Activated CD8-positive, alpha-beta memory T cell treated with anti-CD3 and anti-CD28 coated beads for 24 hours (primary cell): ENCODE results near the gene NAXD.
A peak's percentile ranks its signal among the peaks of the same experiment; 100 is the strongest.
"Not testable (repeated sequence)": the region's sequence is repeated elsewhere in the genome, so short reads cannot be mapped to it uniquely, and the experiment has no call there.

ENCODE experiments used
- DNase-seq: peaks from one replicate; pipeline ENCODE4 v3.0.0-alpha.2; 2020

NAXD gene

DNA sequence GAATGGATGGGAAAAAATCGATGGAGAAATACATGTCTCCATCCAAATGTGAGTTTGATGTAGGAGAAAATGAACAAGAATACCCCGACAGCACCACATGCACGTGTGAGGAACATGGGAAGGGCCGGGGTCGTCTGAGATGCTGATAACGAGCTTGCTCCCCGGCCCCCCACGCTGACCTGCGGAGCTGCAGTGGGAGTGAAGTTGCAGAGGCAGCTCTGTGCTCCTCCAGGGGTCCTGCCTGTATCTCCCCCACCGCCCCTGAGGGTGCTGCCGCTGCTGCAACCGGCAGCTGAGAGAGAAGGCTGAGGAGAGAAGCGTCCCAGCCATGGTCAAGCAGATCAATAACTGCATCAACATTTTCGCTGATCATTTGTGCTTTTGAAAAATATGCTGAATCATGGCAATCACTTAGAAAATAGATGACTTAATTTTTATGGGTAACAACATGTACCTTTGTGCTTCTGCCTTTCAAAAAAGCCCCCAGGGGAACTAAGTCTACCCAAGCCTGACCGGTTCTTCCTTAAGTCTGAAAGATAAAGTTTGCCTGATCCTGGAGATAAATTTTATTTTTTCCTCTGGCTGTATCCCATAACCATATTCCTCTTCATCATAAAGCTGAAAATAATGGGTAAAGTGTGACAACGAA is 18.2 kb upstream of the NAXD start:
- DNase-seq, result peak; percentile 49

GRCh38 chr13:110600261-110600819 is 15.0 kb upstream of the NAXD start:
- DNase-seq, result peak; percentile 32

GRCh38 chr13:110600980-110601379 is 14.4 kb upstream of the NAXD start:
- DNase-seq, result peak; percentile 3

DNA sequence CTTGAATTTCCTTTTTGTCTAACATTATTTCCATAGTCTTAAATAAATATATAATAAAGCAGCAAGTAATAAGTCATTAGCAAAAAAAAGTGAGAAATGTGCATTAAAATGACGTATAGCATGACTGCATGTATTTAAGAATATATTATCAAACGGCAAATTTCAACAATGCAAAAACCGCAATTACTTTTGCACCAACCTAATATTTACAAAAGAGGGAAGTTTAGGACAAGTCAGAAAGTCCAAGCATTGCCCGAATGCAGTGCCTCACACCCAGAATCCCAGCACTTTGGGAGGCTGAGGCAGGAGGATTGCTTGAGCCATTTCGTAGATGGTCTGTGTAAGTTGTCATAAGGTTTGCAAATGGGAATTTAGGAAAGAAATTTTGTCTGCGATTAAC is 10.2 kb upstream of the NAXD start:
- no peak for DNase-seq

DNA sequence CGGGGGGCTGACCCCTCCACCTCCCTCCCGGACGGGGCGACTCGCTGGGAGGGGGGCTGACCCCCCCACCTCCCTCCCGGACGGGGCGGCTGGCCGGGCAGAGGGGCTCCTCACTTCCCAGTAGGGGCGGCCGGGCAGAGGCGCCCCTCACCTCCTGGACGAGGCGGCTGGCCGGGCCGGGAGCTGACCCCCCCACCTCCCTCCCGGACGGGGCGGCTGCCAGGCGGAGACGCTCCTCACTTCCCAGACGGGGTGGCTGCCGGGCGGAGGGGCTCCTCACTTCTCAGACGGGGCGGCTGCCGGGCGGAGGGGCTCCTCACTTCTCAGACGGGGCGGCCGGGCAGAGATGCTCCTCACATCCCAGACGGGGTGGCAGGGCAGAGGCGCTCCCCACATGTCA is 9.1 kb upstream of the NAXD start:
- not testable (repeated sequence) for DNase-seq

GRCh38 chr13:110607675-110608224 is 7.6 kb upstream of the NAXD start:
- DNase-seq, result no peak

- DNase-seq, result no peak
Observed at GRCh38 chr13:110610955-110611595, 4.3 kb upstream of the NAXD start.

GRCh38 chr13:110615005-110615321 is 382 bp upstream of the NAXD start:
- no peak for DNase-seq

GRCh38 chr13:110616103-110617101 is 1.1 kb downstream of the NAXD start:
- DNase-seq, result peak; percentile 74

DNA sequence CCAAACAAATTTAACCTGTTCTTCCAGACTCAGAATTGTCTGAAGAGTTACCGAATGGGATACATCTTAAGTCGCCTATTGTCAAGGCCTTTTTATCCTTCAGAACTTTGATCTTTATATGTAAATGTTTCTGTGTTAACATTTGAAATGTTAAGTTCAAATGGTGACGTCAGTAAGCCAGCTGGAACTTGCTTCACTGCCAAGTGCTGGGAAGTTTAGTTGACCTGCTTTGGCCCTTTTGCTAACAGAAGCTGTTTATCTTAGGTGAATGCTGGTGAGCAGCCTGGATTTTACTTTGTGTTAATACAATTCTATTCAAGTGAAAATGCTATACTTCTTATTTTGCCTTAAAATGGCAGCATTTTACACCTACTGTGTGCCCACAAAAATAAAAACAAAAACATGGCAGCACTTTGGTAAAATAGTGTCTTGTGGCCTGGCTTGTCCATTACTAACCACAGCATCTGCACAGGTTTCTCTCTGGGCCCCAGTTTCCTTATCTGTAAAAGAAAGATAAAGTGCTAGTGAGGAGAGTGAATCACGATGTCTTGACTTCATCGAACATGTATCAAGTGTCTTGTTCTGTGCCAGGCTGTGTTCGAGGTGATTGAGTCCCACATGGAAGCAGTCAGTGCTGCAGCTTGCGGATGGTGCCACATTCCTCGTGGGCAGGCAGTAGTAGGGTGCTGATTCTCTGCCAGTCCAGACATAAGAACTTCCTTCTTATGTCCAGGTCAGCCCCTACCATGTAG is 2.2 kb downstream of the NAXD start:
- DNase-seq, result no peak

DNA sequence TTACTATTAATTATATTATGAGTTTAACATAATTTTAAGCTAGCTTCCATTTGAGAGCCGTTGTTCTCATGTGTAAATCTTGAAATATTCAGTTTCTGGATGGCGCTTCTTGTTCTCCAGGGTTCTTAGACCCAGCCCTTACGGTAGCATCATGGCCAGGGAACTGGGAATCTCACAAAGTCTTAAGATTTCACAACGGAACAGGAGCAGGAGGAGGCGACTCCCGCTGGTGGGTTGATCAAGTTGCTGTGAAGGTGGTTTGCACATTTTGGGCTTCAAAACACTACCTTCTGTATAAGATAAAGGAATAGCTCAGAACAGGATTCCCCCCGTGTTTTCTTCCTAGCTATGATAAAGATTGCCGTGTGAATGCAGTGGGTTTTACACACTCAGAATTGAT is 2.8 kb downstream of the NAXD start:
- DNase-seq, result no peak

DNA sequence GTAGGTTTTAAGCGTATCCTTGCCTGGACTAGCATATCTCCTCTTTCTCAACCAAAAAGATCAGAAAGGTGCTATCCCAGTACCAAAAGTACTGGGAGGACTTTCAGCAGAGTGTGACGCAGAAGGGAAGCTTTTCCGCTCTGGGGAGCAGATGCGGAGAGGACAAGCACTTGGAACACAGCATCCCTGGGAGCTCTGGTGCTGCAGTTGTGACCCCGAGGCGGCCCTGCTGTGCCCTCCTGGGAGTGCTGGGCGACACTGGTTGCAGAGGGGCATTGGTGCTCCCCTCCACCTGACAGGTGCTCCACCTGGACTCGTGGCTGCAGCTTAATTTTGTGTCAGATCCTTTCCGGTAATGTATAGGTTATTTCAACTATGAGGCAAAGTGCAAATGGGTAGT is 3.4 kb downstream of the NAXD start:
- no peak for DNase-seq

GRCh38 chr13:110620596-110620995 is 5.3 kb downstream of the NAXD start:
- no peak for DNase-seq

- peak; percentile 35 for DNase-seq
Observed at GRCh38 chr13:110624766-110625756, 9.7 kb downstream of the NAXD start.

DNA sequence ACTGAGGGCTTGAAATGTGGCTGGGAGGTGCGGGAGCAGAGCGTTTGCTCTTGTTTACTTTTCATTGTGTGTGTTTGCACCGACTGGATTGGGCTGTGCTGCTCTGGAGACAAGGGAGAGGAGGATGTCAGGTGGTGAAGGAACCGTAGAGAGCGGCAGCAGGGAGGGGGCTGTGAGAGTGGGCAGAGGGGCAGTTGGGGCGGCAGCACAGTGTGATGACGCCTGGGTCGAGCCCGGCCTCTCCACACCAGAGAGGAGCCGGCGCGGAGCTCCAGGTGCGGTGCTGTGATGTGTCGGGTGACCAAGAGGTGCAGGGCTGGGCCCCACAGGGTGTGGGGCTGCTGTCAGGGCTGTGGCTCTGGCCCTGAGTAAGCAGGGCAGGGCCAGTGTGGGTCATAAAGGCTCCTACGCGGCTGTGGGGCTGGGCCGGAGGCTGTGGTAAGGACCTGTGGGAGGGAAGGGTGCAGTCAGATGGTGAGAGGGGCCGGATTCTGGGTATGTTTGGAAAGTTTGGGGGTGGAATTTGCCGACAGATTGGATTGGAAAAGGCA is 10.5 kb downstream of the NAXD start:
- no peak for DNase-seq

- peak; percentile 24 for DNase-seq
Observed at GRCh38 chr13:110626521-110626920, 11.2 kb downstream of the NAXD start.

DNA sequence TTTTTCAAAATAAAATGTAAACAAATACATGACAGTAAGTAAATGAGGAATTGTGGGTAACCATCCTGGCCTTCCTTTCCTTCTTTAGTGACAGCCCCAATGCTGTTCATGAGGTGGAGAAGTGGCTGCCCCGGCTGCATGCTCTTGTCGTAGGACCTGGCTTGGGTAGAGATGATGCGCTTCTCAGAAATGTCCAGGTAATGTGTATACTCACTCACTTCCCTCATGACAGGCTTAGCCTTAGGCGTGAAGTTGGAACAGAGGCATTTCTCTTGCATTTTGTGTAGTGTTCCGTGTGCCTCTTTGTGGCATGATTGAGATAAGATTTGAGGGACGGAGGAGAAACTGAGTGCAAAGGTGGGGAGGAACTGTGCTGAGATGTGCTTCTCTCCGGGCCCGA is 12.0 kb downstream of the NAXD start:
- DNase-seq, result no peak

DNA sequence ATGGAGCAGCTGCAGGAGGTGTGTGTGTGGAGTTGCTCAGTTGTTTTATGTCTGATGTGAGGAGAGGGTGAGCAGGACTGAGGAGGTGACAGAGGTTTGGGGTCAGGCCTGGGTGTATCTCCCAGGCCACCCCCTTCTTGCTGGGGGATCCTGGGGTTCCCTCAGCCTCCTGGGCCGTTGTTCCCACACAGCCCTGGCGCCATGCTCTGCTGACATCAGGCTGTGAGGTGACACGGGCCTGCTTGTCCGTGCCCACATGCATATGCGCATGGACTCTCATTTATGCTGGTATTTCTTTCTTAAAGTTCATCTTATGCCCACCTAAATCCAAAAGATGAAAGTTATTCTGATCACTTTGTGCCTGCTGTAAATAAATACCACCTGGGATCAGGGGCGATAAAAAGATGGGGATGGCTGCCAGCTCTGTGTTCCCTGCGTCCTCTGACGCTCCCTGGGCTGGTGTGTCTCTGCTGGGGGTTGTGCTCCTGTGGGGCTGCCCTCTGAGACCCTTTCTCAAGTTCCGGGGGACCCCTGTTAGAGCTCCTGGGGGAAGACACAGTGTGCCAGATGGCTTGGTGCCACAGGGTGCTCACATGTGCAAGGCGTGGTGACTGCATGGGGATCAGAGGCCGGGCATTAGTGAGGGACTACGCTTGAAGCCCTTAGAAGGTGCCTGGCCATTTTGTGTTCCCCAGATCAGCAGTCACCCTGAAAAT is 12.6 kb downstream of the NAXD start:
- DNase-seq, result no peak

GRCh38 chr13:110628477-110628793 is 13.1 kb downstream of the NAXD start:
- DNase-seq, result no peak
